Measurements from ENCODE around the gene CTBS.

CTBS gene

GRCh38 chr1:84505493-84506001 is 68.7 kb downstream of the CTBS start:
- no peak for DNase-seq

GRCh38 chr1:84504580-84505492 is 69.4 kb downstream of the CTBS start:
- peak; percentile 16 for DNase-seq

- DNase-seq: no peak
Measured at GRCh38 chr1:84502927-84503326, 71.3 kb downstream of the CTBS start.
